ENCODE results near the gene BAIAP2.

- TF ChIP-seq EZH2 (IDR thresholded peaks at IDR 0.05; ENCODE audit: borderline replicate concordance, low read length) (no peak), CTCF (conservative IDR thresholded peaks at IDR 0.05 in 1 of 2, IDR thresholded peaks at IDR 0.05 in 1 of 2; ENCODE audit: extremely low read depth in 1 of 2, insufficient read depth in 1 of 2, low read depth in 1 of 2, low read length in 2 of 2) (no peak)
These were observed 42.6 kb upstream of the BAIAP2 start for GRCh38 chr17:80992077-80992947.
